Astrocyte of the hippocampus (primary cell): ENCODE measurements around the gene SLC6A16.

ENCODE experiments used
- DNase-seq: peaks from one replicate; pipeline ENCODE4 v3.0.0; 2011; ENCODE audit warnings: low read depth, low spot score

Gene SLC6A16

GRCh38 chr19:49271080-49271753, 53.8 kb downstream of the SLC6A16 start:
- DNase-seq, result no peak

GRCh38 chr19:49266409-49266808, 58.6 kb downstream of the SLC6A16 start:
- DNase-seq, result peak; percentile 65

- DNase-seq, result no peak
These were observed 60.7 kb downstream of the SLC6A16 start for GRCh38 chr19:49264258-49264657.

- DNase-seq, result no peak
These were observed 63.4 kb downstream of the SLC6A16 start for GRCh38 chr19:49261602-49262001.

- no peak for DNase-seq
These were observed 68.3 kb downstream of the SLC6A16 start for GRCh38 chr19:49256691-49257090.

GRCh38 chr19:49255674-49256073, 69.3 kb downstream of the SLC6A16 start:
- DNase-seq, result no peak

- no peak for DNase-seq
These were observed 75.1 kb downstream of the SLC6A16 start for GRCh38 chr19:49249933-49250332.

GRCh38 chr19:49247676-49248075, 77.3 kb downstream of the SLC6A16 start:
- no peak for DNase-seq

- DNase-seq, result no peak
These were observed 80.7 kb downstream of the SLC6A16 start for GRCh38 chr19:49244256-49244655.

GRCh38 chr19:49243726-49244125, 81.3 kb downstream of the SLC6A16 start:
- no peak for DNase-seq

GRCh38 chr19:49243129-49243528, 81.9 kb downstream of the SLC6A16 start:
- DNase-seq, result no peak

GRCh38 chr19:49241769-49242168, 83.2 kb downstream of the SLC6A16 start:
- no peak for DNase-seq
